ENCODE data around the gene MPP1.

MPP1 gene

DNA sequence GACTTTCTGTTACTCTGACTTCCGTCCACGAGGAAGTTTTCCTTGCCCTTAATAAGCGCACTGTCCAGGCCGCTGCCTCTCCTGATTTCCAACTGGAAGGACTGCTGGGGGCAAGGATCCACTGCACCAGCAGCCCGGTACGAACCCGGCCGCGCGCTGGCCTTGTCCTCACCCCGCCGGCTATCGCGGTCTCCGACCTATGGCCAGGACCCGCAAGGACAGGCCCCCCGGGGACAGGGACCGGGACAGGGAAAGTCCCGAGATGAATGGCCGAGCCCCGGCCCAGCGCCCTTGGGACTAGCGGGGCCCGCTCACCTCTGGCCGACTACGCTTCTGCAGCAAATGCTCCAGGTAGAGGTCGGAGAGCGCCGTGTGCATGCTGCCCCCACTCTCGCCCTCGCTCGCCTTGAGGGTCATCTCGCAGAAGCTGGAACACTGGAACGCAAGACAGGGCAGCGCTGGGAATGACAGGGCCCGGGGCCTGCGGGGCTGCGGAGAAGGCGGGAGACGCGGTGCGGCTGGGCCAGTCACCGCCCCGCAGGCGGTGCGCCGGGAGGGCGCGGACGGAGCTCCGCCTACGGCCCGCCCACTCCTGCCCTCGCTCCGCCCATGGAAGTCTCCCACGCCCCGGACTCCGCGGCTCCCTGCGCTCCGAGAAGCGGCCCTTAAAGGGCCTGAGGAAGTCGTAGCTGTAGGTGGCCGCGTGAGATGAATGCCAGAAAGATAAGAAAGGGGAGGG, at the start of gene MPP1:
Gene MPP1, minus strand, starts transcription at position 529 of the 739 bp plus-strand sequence. Its CDS starts 112 bp downstream, at position 417.
- peak within 1 kb of the TSS; percentile 66 for H3K4me2 ChIP-seq (ENCODE audit: low read depth, low read length, poor library complexity, severe bottlenecking)
- H3K36me3 ChIP-seq (ENCODE audit: insufficient read depth, low read length), result no peaks in the 10 kb centered on the region
- no peaks in the 10 kb centered on the region for H3K9me3 ChIP-seq (ENCODE audit: insufficient read depth, low read depth, low read length)
- H3K4me3 ChIP-seq (ENCODE audit: low read length, poor library complexity, severe bottlenecking), result peak within 1 kb of the TSS; percentile 77
- no peaks in the 10 kb centered on the region for H3K9me2 ChIP-seq (replicated peaks; ENCODE audit: low read depth, low read length)
- no peaks in the 10 kb centered on the region; the same call in 1 of the 2 replicates for H3F3A ChIP-seq (ENCODE audit: low read depth)
- peak within 1 kb of the TSS; percentile 80 for H2AFZ ChIP-seq (ENCODE audit: low read length)
- H3K27me3 ChIP-seq (ENCODE audit: insufficient read depth, low read length, poor library complexity, severe bottlenecking), result no peaks in the 10 kb centered on the region
- peaks cover 40% of the 10 kb centered on the region for H3K4me1 ChIP-seq (ENCODE audit: insufficient read depth, low read length, poor library complexity, severe bottlenecking)
- H3K9ac ChIP-seq (ENCODE audit: low read depth, low read length, poor library complexity, severe bottlenecking), result peak within 1 kb of the TSS; percentile 76
- H4K20me1 ChIP-seq (ENCODE audit: insufficient read depth, low read length, poor library complexity, severe bottlenecking), result no peaks in the 10 kb centered on the region
- TF ChIP-seq, protein P1, sequence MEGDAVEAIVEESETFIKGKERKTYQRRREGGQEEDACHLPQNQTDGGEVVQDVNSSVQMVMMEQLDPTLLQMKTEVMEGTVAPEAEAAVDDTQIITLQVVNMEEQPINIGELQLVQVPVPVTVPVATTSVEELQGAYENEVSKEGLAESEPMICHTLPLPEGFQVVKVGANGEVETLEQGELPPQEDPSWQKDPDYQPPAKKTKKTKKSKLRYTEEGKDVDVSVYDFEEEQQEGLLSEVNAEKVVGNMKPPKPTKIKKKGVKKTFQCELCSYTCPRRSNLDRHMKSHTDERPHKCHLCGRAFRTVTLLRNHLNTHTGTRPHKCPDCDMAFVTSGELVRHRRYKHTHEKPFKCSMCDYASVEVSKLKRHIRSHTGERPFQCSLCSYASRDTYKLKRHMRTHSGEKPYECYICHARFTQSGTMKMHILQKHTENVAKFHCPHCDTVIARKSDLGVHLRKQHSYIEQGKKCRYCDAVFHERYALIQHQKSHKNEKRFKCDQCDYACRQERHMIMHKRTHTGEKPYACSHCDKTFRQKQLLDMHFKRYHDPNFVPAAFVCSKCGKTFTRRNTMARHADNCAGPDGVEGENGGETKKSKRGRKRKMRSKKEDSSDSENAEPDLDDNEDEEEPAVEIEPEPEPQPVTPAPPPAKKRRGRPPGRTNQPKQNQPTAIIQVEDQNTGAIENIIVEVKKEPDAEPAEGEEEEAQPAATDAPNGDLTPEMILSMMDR (conservative IDR thresholded peaks at IDR 0.05; ENCODE audit: low read length), result no peak
- TF ChIP-seq EZH2phosphoT487 (IDR thresholded peaks at IDR 0.05; ENCODE audit: borderline replicate concordance), result no peak
- 0 out of 2 replicates have a peak, but pooled peaks cover 9% of the 10 kb centered on the region for H3K79me2 ChIP-seq (ENCODE audit: insufficient read depth, low read length)

GRCh38 chrX:154850957-154851611, 45.8 kb upstream of the MPP1 start:
- no peak overlapping the region for H3K4me3 ChIP-seq (ENCODE audit: low read length, poor library complexity, severe bottlenecking)
- no peaks in the 10 kb centered on the region for H3F3A ChIP-seq (ENCODE audit: low read depth)
- no peaks in the 10 kb centered on the region for H3K79me2 ChIP-seq (ENCODE audit: insufficient read depth, low read length)
- no peaks in the 10 kb centered on the region for H3K27me3 ChIP-seq (ENCODE audit: insufficient read depth, low read length, poor library complexity, severe bottlenecking)
- H2AFZ ChIP-seq (ENCODE audit: low read length), result no peak overlapping the region
- H3K4me1 ChIP-seq (ENCODE audit: insufficient read depth, low read length, poor library complexity, severe bottlenecking), result no peaks in the 10 kb centered on the region
- no peak overlapping the region for H3K4me2 ChIP-seq (ENCODE audit: low read depth, low read length, poor library complexity, severe bottlenecking)
- H3K36me3 ChIP-seq (ENCODE audit: insufficient read depth, low read length), result no peaks in the 10 kb centered on the region
- no peaks in the 10 kb centered on the region for H3K9me2 ChIP-seq (replicated peaks; ENCODE audit: low read depth, low read length)
- H4K20me1 ChIP-seq (ENCODE audit: insufficient read depth, low read length, poor library complexity, severe bottlenecking), result no peaks in the 10 kb centered on the region
- TF ChIP-seq EZH2phosphoT487 (IDR thresholded peaks at IDR 0.05; ENCODE audit: borderline replicate concordance), result no peak
- TF ChIP-seq, protein P1 (conservative IDR thresholded peaks at IDR 0.05; ENCODE audit: low read length), result no peak
- no peak overlapping the region for H3K9ac ChIP-seq (ENCODE audit: low read depth, low read length, poor library complexity, severe bottlenecking)
- no peaks in the 10 kb centered on the region for H3K9me3 ChIP-seq (ENCODE audit: insufficient read depth, low read depth, low read length)

GRCh38 chrX:154840856-154841255, 35.6 kb upstream of the MPP1 start:
- H3K27me3 ChIP-seq (ENCODE audit: insufficient read depth, low read length, poor library complexity, severe bottlenecking), result no peaks in the 10 kb centered on the region
- no peaks in the 10 kb centered on the region for H4K20me1 ChIP-seq (ENCODE audit: insufficient read depth, low read length, poor library complexity, severe bottlenecking)
- no peak overlapping the region for H3K9ac ChIP-seq (ENCODE audit: low read depth, low read length, poor library complexity, severe bottlenecking)

More at GRCh38 chrX:154840856-154841255, 35.6 kb upstream of the MPP1 start:
- Histone ChIP-seq H3K4me2 (ENCODE audit: low read depth, low read length, poor library complexity, severe bottlenecking) (no peak overlapping the region), H3K9me3 (ENCODE audit: insufficient read depth, low read depth, low read length) (no peaks in the 10 kb centered on the region), H3K9me2 (replicated peaks; ENCODE audit: low read depth, low read length) (no peaks in the 10 kb centered on the region), H2AFZ (ENCODE audit: low read length) (no peak overlapping the region), H3K36me3 (ENCODE audit: insufficient read depth, low read length) (no peaks in the 10 kb centered on the region), H3K4me1 (ENCODE audit: insufficient read depth, low read length, poor library complexity, severe bottlenecking) (no peaks in the 10 kb centered on the region), H3F3A (ENCODE audit: low read depth) (no peaks in the 10 kb centered on the region), H3K4me3 (ENCODE audit: low read length, poor library complexity, severe bottlenecking) (no peak overlapping the region), H3K79me2 (ENCODE audit: insufficient read depth, low read length) (no peaks in the 10 kb centered on the region)
- TF ChIP-seq, protein P1 (conservative IDR thresholded peaks at IDR 0.05; ENCODE audit: low read length), result peak; percentile 59
- no peak for TF ChIP-seq EZH2phosphoT487 (IDR thresholded peaks at IDR 0.05; ENCODE audit: borderline replicate concordance)

Data from Loucy (cell line).